ENCODE measurements around the gene TLL2. TPM values are rescaled to one million over a fixed set of nuclear protein-coding genes. Genes with fewer than 3 reads are reported as not detected.

TLL2 gene
- total and polyA plus RNA-seq, 9 of the 15 experiments (the other 6 are each of a cell fraction or from before 2014, with no cell fraction given), result 0.09 TPM; not detected in 8

- TF ChIP-seq ZBTB40 (IDR thresholded peaks at IDR 0.05) (no peak), ZBTB40 (CRISPR knock-in tag; IDR thresholded peaks at IDR 0.05) (no peak), NRF1 (conservative IDR thresholded peaks at IDR 0.05 in 1 of 2, IDR thresholded peaks at IDR 0.05 in 1 of 2) (peak; percentile 41 to 43; a peak in 3 of 4 replicates), HDAC1 (IDR thresholded peaks at IDR 0.05) (no peak), E2F6 (IDR thresholded peaks at IDR 0.05; ENCODE audit: borderline replicate concordance in 1 of 2, extremely low read depth in 1 of 2, insufficient read depth in 1 of 2, insufficient read length in 1 of 2, low read depth in 1 of 2, low read length in 1 of 2, poor library complexity in 1 of 2, severe bottlenecking in 1 of 2) (peak; percentile 36 to 48), GTF2B (IDR thresholded peaks at IDR 0.05; ENCODE audit: extremely low read depth, insufficient read length) (no peak), HMBOX1 (IDR thresholded peaks at IDR 0.05) (peak; percentile 68; the same call in 1 of the 2 replicates), POLR2G (IDR thresholded peaks at IDR 0.05; ENCODE audit: low read depth, low read length) (peak; percentile 11; the same call in 1 of the 2 replicates), ZNF217 (CRISPR knock-in tag; IDR thresholded peaks at IDR 0.05) (no peak), KDM1A (IDR thresholded peaks at IDR 0.05) (peak in 1 of 2 experiments; percentile 44; a peak in 2 of 4 replicates)
These were observed at the start of gene TLL2 (continued) for GRCh38 chr10:96513698-96514561.

Data from K562 (cell line).